Measurements from ENCODE around the gene MSRB3. TPM values are rescaled to one million over a fixed set of nuclear protein-coding genes. Genes with fewer than 3 reads are reported as not detected.

MSRB3 gene
- total and polyA plus RNA-seq, 10 of the 15 experiments (the other 5 are each of a cell fraction or from before 2014, with no cell fraction given) = 0.07 to 2.7 (median 1.3) TPM

GRCh38 chr12:65419284-65420072 lies 141.0 kb downstream of the MSRB3 start:
- POLR2A ChIA-PET = no interaction called here
- H3K27me3 ChIP-seq (replicated peaks in 1 of 2; ENCODE audit: control insufficient read depth in 2 of 2, insufficient read depth in 2 of 2, low read length in 1 of 2) = no peaks in the 10 kb centered on the region
- SMC1A ChIA-PET (ENCODE audit: uncharacterized antibody, unreplicated experiment) = no interaction called here
- ATAC-seq = no peak
- in situ Hi-C loops (cut with MboI) (no loop called here), intact Hi-C loops (cut with micrococcal nuclease; ENCODE audit: unreplicated experiment) (no loop called here)
- H4K20me1 ChIP-seq (ENCODE audit: control insufficient read depth, insufficient read depth) = no peaks in the 10 kb centered on the region
- H3K9me3 ChIP-seq (replicated peaks; ENCODE audit: control insufficient read depth, insufficient read depth, low read length) = peaks cover 1% of the 10 kb centered on the region; the same call in 1 of the 3 replicates
- H3K79me2 ChIP-seq (ENCODE audit: control insufficient read depth, insufficient read depth, low read length) = no peaks in the 10 kb centered on the region
- no peaks in the 10 kb centered on the region for H3K36me3 ChIP-seq (ENCODE audit: control insufficient read depth in 2 of 2, insufficient read depth in 2 of 2, low read length in 1 of 2)
- H3K9ac ChIP-seq (ENCODE audit: control insufficient read depth, insufficient read depth, low read length) = no peak overlapping the region
- no peaks in the 10 kb centered on the region for H3K4me1 ChIP-seq (ENCODE audit: control insufficient read depth, insufficient read depth, low read length)
- 20% methylated on average over 12 of the region's 12 CpGs for WGBS (ENCODE audit: insufficient coverage, insufficient replicate concordance, low lambda C conversion rate, missing lambda C conversion rate)
- H3K4me3 ChIP-seq = no peak overlapping the region
- no peak for FAIRE-seq
- RAD21 ChIA-PET (ENCODE audit: unreplicated experiment) = no interaction called here
- H3K27ac ChIP-seq (ENCODE audit: control insufficient read depth, insufficient read depth) = no peak overlapping the region
- no TSS peak for BruUV-seq (replicated peaks)
- no peak for DNase-seq (ENCODE audit: low read depth, low spot score)
- TF ChIP-seq SMARCA5 (IDR thresholded peaks at IDR 0.05) (no peak), MTA3 (IDR thresholded peaks at IDR 0.05; ENCODE audit: borderline replicate concordance, low read length) (no peak)
- H3K4me2 ChIP-seq (ENCODE audit: control insufficient read depth, insufficient read depth) = no peak overlapping the region
- H2AFZ ChIP-seq (ENCODE audit: control insufficient read depth, low read depth, low read length) = no peak overlapping the region
- CTCF ChIA-PET = no interaction called here

- no peaks in the 10 kb centered on the region for H3K27me3 ChIP-seq (replicated peaks in 1 of 2; ENCODE audit: control insufficient read depth in 2 of 2, insufficient read depth in 2 of 2, low read length in 1 of 2)
- ChIA-PET RAD21 (ENCODE audit: unreplicated experiment) (no interaction called here), POLR2A (no interaction called here)
These were observed 142.5 kb downstream of the MSRB3 start for GRCh38 chr12:65420941-65421340.

More at GRCh38 chr12:65420941-65421340, 142.5 kb downstream of the MSRB3 start:
- Histone ChIP-seq H3K4me3 (no peak overlapping the region), H3K36me3 (ENCODE audit: control insufficient read depth in 2 of 2, insufficient read depth in 2 of 2, low read length in 1 of 2) (no peaks in the 10 kb centered on the region), H3K9ac (ENCODE audit: control insufficient read depth, insufficient read depth, low read length) (no peak overlapping the region), H2AFZ (ENCODE audit: control insufficient read depth, low read depth, low read length) (no peak overlapping the region), H3K79me2 (ENCODE audit: control insufficient read depth, insufficient read depth, low read length) (no peaks in the 10 kb centered on the region), H3K27ac (ENCODE audit: control insufficient read depth, insufficient read depth) (no peak overlapping the region), H3K9me3 (replicated peaks; ENCODE audit: control insufficient read depth, insufficient read depth, low read length) (peaks cover 1% of the 10 kb centered on the region; the same call in 1 of the 3 replicates), H4K20me1 (ENCODE audit: control insufficient read depth, insufficient read depth) (no peaks in the 10 kb centered on the region), H3K4me1 (ENCODE audit: control insufficient read depth, insufficient read depth, low read length) (no peaks in the 10 kb centered on the region), H3K4me2 (ENCODE audit: control insufficient read depth, insufficient read depth) (no peak overlapping the region)
- TF ChIP-seq BCL3 (IDR thresholded peaks at IDR 0.05; ENCODE audit: borderline replicate concordance, insufficient read depth, low read depth, low read length, poor library complexity, severe bottlenecking) (no peak), EGR1 (IDR thresholded peaks at IDR 0.05; ENCODE audit: borderline replicate concordance in 1 of 2, low read depth in 2 of 2, low read length in 2 of 2) (no peak), POLR2A (IDR thresholded peaks at IDR 0.05; ENCODE audit: low read depth, low read length) (no peak), E2F8 (IDR thresholded peaks at IDR 0.05; ENCODE audit: low read depth, partially characterized antibody) (no peak), WRNIP1 (IDR thresholded peaks at IDR 0.05; ENCODE audit: borderline replicate concordance, low read depth, low read length) (no peak), NRF1 (conservative IDR thresholded peaks at IDR 0.05; ENCODE audit: low read depth, low read length) (no peak), SMAD1 (IDR thresholded peaks at IDR 0.05; ENCODE audit: low read depth, partially characterized antibody) (no peak), RAD21 (IDR thresholded peaks at IDR 0.05; ENCODE audit: insufficient read depth, low read depth, low read length) (no peak)
- in situ Hi-C loops (cut with MboI) = no loop called here
- FAIRE-seq = no peak
- no peak for ATAC-seq
- SMC1A ChIA-PET (ENCODE audit: uncharacterized antibody, unreplicated experiment) = no interaction called here
- BruUV-seq (replicated peaks) = no TSS peak
- intact Hi-C loops (cut with micrococcal nuclease; ENCODE audit: unreplicated experiment) = no loop called here
- no peak for DNase-seq (ENCODE audit: low read depth, low spot score)
- CTCF ChIA-PET = no interaction called here

Measured in GM12878 (cell line).